ENCODE measurements around the gene ZNF19. TPM values are rescaled to one million over a fixed set of nuclear protein-coding genes. Genes with fewer than 3 reads are reported as not detected.

ZNF19 gene
- total and polyA plus RNA-seq, 2 of the 8 experiments (the other 6 are each of a cell fraction or from before 2014, with no cell fraction given) = 1.5 to 3.5 TPM

GRCh38 chr16:71453036-71453435, 36.1 kb downstream of the ZNF19 start:
- Histone ChIP-seq H3K18ac (ENCODE audit: extremely low read depth, low read length) (no peak overlapping the region), H3K23ac (ENCODE audit: insufficient read length) (no peak overlapping the region), H4K5ac (ENCODE audit: insufficient read length, low read depth, low read length) (no peak overlapping the region), H4K91ac (replicated peaks; ENCODE audit: insufficient read length, low read length) (no peak overlapping the region), H3K79me2 (ENCODE audit: control insufficient read depth in 1 of 2, insufficient read depth in 2 of 2, low read length in 2 of 2) (no peaks in the 10 kb centered on the region), H3K4ac (replicated peaks; ENCODE audit: insufficient read length, low read depth, low read length) (no peak overlapping the region), H2BK15ac (ENCODE audit: low read length) (no peak overlapping the region), H3K23me2 (ENCODE audit: low read depth, low read length) (no peaks in the 10 kb centered on the region), H2AFZ (ENCODE audit: low read length) (no peak overlapping the region), H3K9ac (replicated peaks in 1 of 4; ENCODE audit: extremely low read depth in 1 of 4, low read depth in 3 of 4, low read length in 3 of 4) (no peak overlapping the region), H3K56ac (replicated peaks; ENCODE audit: insufficient read length, low read depth, low read length) (no peak overlapping the region), H4K8ac (ENCODE audit: extremely low read depth, insufficient read depth, low read length) (no peak overlapping the region), H3K9me3 (ENCODE audit: insufficient read depth in 2 of 2, low read depth in 1 of 2, low read length in 1 of 2) (peaks cover 35 to 40% of the 10 kb centered on the region in 2 experiments), H3K14ac (ENCODE audit: insufficient read length) (no peak overlapping the region), H2BK120ac (replicated peaks; ENCODE audit: low read depth, low read length) (no peak overlapping the region), H3K4me1 (replicated peaks in 1 of 4; ENCODE audit: control insufficient read depth in 3 of 4, insufficient read depth in 4 of 4, low read length in 3 of 4) (no peaks in the 10 kb centered on the region), H3K27ac (ENCODE audit: low read depth, low read length) (no peak overlapping the region), H3K36me3 (ENCODE audit: control insufficient read depth in 2 of 4, insufficient read depth in 4 of 4, low read length in 3 of 4) (peaks cover 6 to 71% (median 27%) of the 10 kb centered on the region in 4 experiments; a peak in 7 of 8 replicates), H4K20me1 (replicated peaks in 1 of 2; ENCODE audit: control insufficient read depth in 1 of 2, insufficient read depth in 2 of 2, low read length in 2 of 2) (no peaks in the 10 kb centered on the region), H3K27me3 (replicated peaks in 1 of 4; ENCODE audit: control insufficient read depth in 3 of 4, extremely low read depth in 1 of 4, insufficient read depth in 3 of 4, low read length in 3 of 4) (no peaks in the 10 kb centered on the region), H2AK5ac (ENCODE audit: low read depth, low read length) (no peak overlapping the region), H3K79me1 (ENCODE audit: low read depth, low read length) (no peaks in the 10 kb centered on the region; the same call in 1 of the 2 replicates), H3K4me3 (ENCODE audit: extremely low read depth in 1 of 4, insufficient read depth in 2 of 4, low read depth in 3 of 4, low read length in 4 of 4) (no peak overlapping the region), H2BK20ac (ENCODE audit: low read length) (no peak overlapping the region), H2BK5ac (ENCODE audit: low read depth, low read length) (no peak overlapping the region), H3K4me2 (ENCODE audit: insufficient read depth in 1 of 2, low read depth in 2 of 2, low read length in 2 of 2) (no peak overlapping the region), H2BK12ac (ENCODE audit: low read depth, low read length) (no peak overlapping the region)
- FAIRE-seq (no peak), DNase-seq (ENCODE audit: low read depth in 1 of 2, low spot score in 2 of 2) (no peak)
- TF ChIP-seq CEBPB (IDR thresholded peaks at IDR 0.05; ENCODE audit: low read depth, low read length) (no peak), RAD21 (IDR thresholded peaks at IDR 0.05 in 1 of 2, conservative IDR thresholded peaks at IDR 0.05 in 1 of 2; ENCODE audit: low read depth in 2 of 2, low read length in 2 of 2) (no peak), BRCA1 (IDR thresholded peaks at IDR 0.05; ENCODE audit: low read depth, low read length) (no peak), RXRA (IDR thresholded peaks at IDR 0.05; ENCODE audit: insufficient read depth, low read depth, low read length) (no peak), YY1 (IDR thresholded peaks at IDR 0.05; ENCODE audit: low read depth, low read length) (no peak), POLR2A (IDR thresholded peaks at IDR 0.05; ENCODE audit: control extremely low read depth in 1 of 2, low read depth in 2 of 2, low read length in 2 of 2) (no peak), TBP (IDR thresholded peaks at IDR 0.05; ENCODE audit: low read depth, low read length) (no peak), ATF3 (IDR thresholded peaks at IDR 0.05; ENCODE audit: insufficient read depth, low read depth, low read length) (no peak)
- ChIA-PET CTCF (ENCODE audit: partially characterized antibody) (interaction anchor here (0.9 to 1.2 kb wide), 2 partner anchors 41 to 89 kb away, joined by 3 to 4 read pairs; no protein-coding TSS in a partner anchor), POLR2A (ENCODE audit: partially characterized antibody) (no interaction called here)

All from H1 (cell line).